ENCODE measurements around the gene KLHL14. TPM values are rescaled to one million over a fixed set of nuclear protein-coding genes. Genes with fewer than 3 reads are reported as not detected.
"Not testable (repeated sequence)": the region's sequence is repeated elsewhere in the genome, so short reads cannot be mapped to it uniquely, and the experiment has no call there.

Gene KLHL14
- total RNA-seq, 1 donor from 2014 or later, result 0.98 TPM

DNA sequence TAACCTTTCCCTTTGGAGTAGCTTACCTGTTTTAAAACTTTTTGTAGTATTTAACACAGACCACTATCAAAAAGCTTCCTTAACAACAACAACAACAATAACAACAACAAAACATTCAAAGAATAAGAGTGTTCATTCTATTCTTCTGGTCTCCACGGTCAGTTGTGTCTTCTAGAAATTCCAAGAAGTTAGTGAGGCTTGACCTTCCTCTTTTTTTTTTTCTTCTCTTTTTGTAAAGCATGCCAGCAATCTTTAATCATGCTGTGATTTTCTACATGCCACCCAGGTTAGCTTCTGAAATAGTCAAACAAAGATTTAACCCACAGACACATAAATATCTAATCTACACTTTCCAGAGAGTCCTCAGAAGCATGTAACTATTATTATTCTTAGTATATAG, 28.4 kb upstream of the KLHL14 start:
- intact Hi-C loops (cut with DNase I), result no loop called here
- Histone ChIP-seq H3K4me3 (no peak overlapping the region), H3K27me3 (no peaks in the 10 kb centered on the region), H3K9me3 (no peaks in the 10 kb centered on the region), H3K36me3 (no peaks in the 10 kb centered on the region), H3K27ac (no peak overlapping the region), H3K4me1 (no peaks in the 10 kb centered on the region)
- no peak for TF ChIP-seq POLR2A (IDR thresholded peaks at IDR 0.05)
- TF ChIP-seq, protein P1, sequence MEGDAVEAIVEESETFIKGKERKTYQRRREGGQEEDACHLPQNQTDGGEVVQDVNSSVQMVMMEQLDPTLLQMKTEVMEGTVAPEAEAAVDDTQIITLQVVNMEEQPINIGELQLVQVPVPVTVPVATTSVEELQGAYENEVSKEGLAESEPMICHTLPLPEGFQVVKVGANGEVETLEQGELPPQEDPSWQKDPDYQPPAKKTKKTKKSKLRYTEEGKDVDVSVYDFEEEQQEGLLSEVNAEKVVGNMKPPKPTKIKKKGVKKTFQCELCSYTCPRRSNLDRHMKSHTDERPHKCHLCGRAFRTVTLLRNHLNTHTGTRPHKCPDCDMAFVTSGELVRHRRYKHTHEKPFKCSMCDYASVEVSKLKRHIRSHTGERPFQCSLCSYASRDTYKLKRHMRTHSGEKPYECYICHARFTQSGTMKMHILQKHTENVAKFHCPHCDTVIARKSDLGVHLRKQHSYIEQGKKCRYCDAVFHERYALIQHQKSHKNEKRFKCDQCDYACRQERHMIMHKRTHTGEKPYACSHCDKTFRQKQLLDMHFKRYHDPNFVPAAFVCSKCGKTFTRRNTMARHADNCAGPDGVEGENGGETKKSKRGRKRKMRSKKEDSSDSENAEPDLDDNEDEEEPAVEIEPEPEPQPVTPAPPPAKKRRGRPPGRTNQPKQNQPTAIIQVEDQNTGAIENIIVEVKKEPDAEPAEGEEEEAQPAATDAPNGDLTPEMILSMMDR (IDR thresholded peaks at IDR 0.05), result no peak
- no peak for DNase-seq (ENCODE audit: extremely low spot score in 2 of 2)

DNA sequence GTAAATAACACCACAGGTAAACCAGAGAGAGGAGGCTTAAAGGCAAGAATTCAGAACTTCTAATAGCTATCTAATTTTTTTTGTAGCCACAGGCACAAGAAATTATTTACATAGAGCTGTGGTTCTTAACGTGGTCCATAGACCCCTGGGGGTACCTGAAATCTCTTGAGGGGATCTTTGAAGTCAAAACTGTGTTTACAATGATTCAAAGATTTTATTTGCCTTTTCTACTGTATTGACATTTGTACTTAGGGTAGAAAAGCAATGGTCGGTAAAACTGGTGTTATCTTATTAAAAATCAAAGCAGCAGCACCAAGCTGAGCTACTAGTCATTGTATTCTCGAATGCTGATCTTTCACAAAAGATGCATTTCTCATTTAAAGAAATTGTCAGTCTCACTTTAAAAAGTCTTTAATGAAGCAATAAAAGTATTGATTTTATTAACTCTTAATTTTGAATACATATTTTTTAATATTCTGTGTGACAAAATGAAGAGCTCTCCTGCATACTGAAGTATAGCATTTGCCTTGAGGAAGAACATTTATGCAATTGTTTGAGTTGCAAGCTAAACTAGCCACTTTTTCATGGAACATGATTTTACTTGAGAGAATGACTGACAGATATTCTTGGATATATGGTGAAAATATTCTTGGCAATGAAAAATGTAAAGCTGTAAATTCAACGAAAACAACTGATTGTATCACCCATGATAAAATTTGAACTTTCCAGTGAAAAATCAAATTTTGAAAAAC, 25.6 kb upstream of the KLHL14 start:
- H3K27ac ChIP-seq, result no peak overlapping the region
- intact Hi-C loops (cut with DNase I), result no loop called here

DNA sequence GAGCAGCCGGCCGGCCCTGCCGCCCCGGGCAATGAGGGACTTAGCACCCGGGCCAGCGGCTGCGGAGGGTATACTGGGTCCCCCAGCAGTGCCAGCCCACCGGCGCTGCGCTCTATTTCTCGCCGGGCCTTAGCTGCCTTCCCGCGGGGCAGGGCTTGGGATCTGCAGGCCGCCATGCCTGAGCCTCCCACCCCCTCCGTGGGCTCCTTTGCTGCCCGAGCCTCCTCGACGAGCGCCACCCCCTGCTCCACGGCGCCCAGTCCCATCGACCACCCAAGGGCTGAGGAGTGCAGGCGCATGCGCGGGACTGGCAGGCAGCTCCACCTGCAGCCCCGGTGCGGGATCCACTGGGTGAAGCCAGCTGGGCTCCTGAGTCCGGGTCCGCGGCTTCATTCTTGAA, 21.8 kb upstream of the KLHL14 start:
- H3K27ac ChIP-seq; DNase-seq (ENCODE audit: extremely low spot score in 2 of 2); H3K36me3 ChIP-seq; H3K27me3 ChIP-seq; intact Hi-C loops (cut with DNase I); H3K9me3 ChIP-seq; H3K4me3 ChIP-seq; H3K4me1 ChIP-seq: not testable (repeated sequence)

More for the DNA sequence above, 25.6 kb upstream of the KLHL14 start:
- Histone ChIP-seq H3K9me3 (no peaks in the 10 kb centered on the region), H3K27me3 (no peaks in the 10 kb centered on the region), H3K36me3 (no peaks in the 10 kb centered on the region), H3K4me1 (no peaks in the 10 kb centered on the region), H3K4me3 (no peak overlapping the region)
- TF ChIP-seq POLR2A (IDR thresholded peaks at IDR 0.05) (no peak), POLR2AphosphoS5 (IDR thresholded peaks at IDR 0.05; ENCODE audit: insufficient read depth in 1 of 2, low read depth in 1 of 2) (no peak)
- TF ChIP-seq, protein P1 (IDR thresholded peaks at IDR 0.05), result no peak
- no peak for DNase-seq (ENCODE audit: extremely low spot score in 2 of 2)

DNA sequence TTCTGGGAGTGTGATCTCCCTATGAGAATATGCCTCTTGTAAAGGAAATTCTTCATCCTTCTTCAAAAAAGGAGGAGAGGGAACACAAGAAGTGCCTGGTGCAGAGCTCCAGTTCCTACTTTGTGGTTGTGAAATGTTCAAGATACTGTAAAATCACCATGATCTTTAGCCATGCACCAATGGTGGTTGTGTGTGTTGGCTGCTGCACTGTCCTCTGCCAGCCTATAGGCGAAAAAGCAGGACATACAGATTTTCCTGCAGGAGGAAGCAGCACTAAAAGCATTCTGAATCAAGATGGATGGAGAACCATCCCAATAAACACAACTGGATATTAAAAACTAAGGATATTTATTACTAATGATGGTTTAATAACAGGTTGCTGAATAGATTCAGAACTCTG, 6.2 kb upstream of the KLHL14 start:
- TF ChIP-seq POLR2AphosphoS5 (IDR thresholded peaks at IDR 0.05; ENCODE audit: insufficient read depth in 1 of 2, low read depth in 1 of 2), result no peak
- TF ChIP-seq POLR2A (IDR thresholded peaks at IDR 0.05), result no peak
- TF ChIP-seq, protein P1 (IDR thresholded peaks at IDR 0.05), result no peak

DNA sequence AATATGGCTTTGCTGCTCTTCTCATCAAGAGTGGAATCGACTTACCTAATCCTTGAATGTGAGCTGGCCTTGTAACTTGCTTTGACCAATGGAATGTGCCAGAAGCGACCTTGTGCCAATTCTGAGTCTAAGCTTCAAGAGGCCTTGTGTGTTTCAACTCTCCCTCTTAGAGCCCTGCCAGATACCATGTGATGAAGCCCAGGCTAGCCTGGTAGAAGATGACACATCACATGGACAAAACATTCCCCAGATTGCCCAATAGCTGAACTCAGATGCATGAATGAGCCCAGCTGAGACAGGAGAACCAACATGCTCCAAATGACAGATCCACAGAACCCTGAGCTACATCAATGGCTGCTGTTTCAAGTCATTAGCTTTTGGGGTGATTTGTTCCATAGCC, 4.2 kb upstream of the KLHL14 start:
- intact Hi-C loops (cut with DNase I), result no loop called here
- no peaks in the 10 kb centered on the region for H3K4me1 ChIP-seq

More for the DNA sequence above, 6.2 kb upstream of the KLHL14 start:
- Histone ChIP-seq H3K27me3 (no peaks in the 10 kb centered on the region), H3K27ac (no peak overlapping the region), H3K4me1 (no peaks in the 10 kb centered on the region), H3K4me3 (no peak overlapping the region), H3K9me3 (no peaks in the 10 kb centered on the region), H3K36me3 (no peaks in the 10 kb centered on the region)
- no peak for DNase-seq (ENCODE audit: extremely low spot score in 2 of 2)
- intact Hi-C loops (cut with DNase I), result no loop called here

DNA sequence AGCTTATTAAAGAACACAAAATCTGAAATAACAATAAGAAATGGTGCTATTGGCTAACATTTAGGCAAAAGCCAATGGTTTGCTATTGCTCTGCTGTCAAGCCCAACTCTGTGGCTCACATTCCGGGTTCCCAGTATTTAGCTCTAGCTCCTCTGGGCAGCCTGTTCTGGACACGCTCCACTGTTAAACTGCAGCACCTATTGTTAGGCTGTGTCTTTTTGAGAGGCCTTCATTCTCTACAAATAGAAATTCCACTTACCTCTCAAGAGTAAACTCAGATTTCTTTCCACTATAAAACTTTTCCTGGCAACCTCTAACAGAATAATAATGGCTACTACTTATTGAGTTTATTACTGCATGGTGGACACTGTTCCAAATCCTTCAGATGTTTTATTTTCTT, 3.7 kb upstream of the KLHL14 start:
- H3K36me3 ChIP-seq, result no peaks in the 10 kb centered on the region
- TF ChIP-seq, protein P1 (IDR thresholded peaks at IDR 0.05), result no peak
- TF ChIP-seq POLR2AphosphoS5 (IDR thresholded peaks at IDR 0.05; ENCODE audit: insufficient read depth in 1 of 2, low read depth in 1 of 2) (no peak), POLR2A (IDR thresholded peaks at IDR 0.05) (no peak)
- peaks cover 2% of the 10 kb centered on the region for H3K4me1 ChIP-seq
- no peak overlapping the region for H3K27ac ChIP-seq
- no peak for DNase-seq (ENCODE audit: extremely low spot score in 2 of 2)
- no peaks in the 10 kb centered on the region for H3K9me3 ChIP-seq
- H3K27me3 ChIP-seq, result no peaks in the 10 kb centered on the region
- H3K4me3 ChIP-seq, result no peak overlapping the region
- intact Hi-C loops (cut with DNase I), result no loop called here

More for the DNA sequence above, 4.2 kb upstream of the KLHL14 start:
- TF ChIP-seq POLR2A (IDR thresholded peaks at IDR 0.05), result no peak
- Histone ChIP-seq H3K36me3 (no peaks in the 10 kb centered on the region), H3K27ac (no peak overlapping the region), H3K27me3 (no peaks in the 10 kb centered on the region), H3K4me3 (no peak overlapping the region), H3K9me3 (no peaks in the 10 kb centered on the region)
- DNase-seq (ENCODE audit: extremely low spot score in 2 of 2), result no peak
